Caki2 (cell line): ENCODE data around the gene MAX. TPM values are rescaled to one million over a fixed set of nuclear protein-coding genes. Genes with fewer than 3 reads are reported as not detected.

Experiments used
- DNase-seq: peaks from one replicate; pipeline ENCODE4 v3.0.0-alpha.2; 2015; ENCODE audit warnings: low read depth
- in situ Hi-C: cut with HindIII; loops from 2 replicates; pipeline ENCODE4 v1.10.0; 2016; ENCODE audit warnings: low sequenced_read_pairs, low pct_unique_long_range_greater_than_20kb, mixed read lengths
- total RNA-seq: library from RNA; depleted of rRNA; stranded (reverse); fragments of >200 nt; shearing (Covaris generic); gene quantifications from 2 replicates; pipeline ENCODE4 v1.2.3, GENCODE V29; 2014; ENCODE audit warnings: low replicate concordance

Gene MAX
- total RNA-seq, 1 experiment from 2014 or later, result 23.1 TPM

- in situ Hi-C loops, result no loop called here
- DNase-seq, result no peak
Observed at GRCh38 chr14:65079201-65079600, 23.1 kb downstream of the MAX start.

- DNase-seq, result no peak
- in situ Hi-C loops, result no loop called here
Observed at GRCh38 chr14:65077318-65077717, 25.0 kb downstream of the MAX start.

DNA sequence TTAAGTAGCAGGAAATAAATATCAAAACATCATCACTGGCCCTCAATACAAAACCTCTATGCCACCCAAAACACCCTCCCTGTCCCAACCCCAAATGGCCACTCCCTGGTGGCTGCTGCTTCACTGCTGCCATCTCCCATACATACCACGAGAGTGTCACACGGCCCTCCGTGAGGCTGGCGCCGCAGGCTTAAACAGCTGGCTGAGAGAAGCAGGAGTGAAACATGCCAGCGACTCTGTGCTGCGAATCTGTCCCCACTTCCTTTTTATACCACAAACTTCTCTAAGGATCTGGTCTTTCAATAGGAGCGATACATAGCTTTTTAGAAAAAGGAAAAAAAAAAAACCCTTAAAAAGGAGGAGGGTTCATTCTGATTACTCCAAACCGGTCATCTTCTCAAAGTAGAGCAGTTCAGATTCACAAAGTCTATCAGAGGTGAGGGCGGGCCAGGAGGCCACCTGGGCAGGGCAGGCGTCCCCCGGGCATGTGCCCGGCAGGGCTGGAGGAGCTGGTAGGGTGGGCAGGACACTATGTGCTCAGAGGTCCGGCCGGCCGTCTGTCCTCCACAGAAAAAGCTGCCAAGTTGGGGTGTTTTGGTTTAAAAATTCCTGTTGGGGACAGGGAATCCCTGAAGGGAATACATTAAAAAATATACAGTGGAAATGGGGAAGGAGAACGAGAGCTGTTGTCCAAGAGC, 26.5 kb downstream of the MAX start:
- in situ Hi-C loops, result no loop called here

DNA sequence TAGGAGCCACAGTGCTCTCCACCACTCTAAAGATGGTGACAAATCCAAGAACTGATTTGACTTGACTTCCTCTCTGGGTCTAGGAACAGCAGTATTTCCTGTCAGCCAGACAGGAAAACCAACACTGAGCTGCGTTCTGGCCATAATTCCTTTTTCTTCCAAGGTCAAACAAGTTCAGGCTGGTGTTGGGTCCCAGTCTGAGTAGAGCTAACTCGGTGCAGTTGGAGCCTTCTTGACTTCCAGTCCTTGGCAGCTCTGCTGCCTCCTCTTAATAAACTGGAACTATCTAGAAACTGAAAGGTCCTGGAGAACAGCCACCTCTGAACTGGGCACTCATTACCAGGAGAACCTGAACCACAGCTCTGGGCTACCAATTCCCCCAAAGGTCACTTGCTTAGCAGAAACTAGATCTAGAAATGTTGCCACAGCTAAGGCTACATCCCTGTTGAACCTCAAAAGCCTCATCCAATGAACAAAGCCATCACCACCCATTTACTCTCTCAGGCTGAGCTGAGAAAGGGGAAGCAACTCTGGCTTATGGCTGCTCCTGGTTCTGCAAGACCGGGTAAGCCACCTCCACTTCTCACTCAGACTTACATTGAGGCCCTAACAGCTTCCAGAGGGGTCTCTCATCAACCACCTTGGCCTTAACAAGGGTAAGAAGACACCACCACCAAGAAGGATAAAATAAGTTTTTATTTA, 27.7 kb downstream of the MAX start:
- in situ Hi-C loops, result no loop called here
- no peak for DNase-seq

More for the DNA sequence above, 26.5 kb downstream of the MAX start:
- no peak for DNase-seq

DNA sequence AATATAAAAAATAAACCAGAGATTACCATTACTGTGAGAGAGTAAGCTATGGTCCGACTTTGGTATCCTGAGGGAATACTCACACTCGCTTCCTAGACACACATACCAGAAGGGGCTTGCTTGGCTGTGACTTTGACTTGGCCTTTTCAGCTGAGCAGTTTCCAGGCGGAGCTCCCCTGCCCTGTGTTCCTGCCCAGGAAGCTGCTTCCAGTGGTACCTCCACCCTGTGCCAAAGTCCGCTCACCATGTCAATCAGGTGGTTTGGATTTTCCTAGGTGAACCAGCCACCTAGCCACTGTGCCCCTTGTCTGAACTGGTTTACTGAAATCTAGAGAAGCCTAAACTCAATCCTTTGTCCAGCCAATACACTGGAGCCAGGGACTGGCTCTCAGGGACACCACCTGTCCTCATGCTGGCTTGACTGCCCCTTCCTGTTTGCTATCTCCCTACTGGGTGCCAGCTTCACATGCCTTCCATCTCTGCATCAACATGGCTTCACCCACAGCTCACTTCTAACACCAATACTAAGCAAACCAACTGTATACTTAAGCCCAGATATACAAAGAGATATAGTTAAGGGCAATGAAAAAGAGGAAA, 28.6 kb downstream of the MAX start:
- no peak for DNase-seq
- in situ Hi-C loops, result no loop called here

- in situ Hi-C loops, result no loop called here
- no peak for DNase-seq
Observed at GRCh38 chr14:65072937-65073336, 29.4 kb downstream of the MAX start.

DNA sequence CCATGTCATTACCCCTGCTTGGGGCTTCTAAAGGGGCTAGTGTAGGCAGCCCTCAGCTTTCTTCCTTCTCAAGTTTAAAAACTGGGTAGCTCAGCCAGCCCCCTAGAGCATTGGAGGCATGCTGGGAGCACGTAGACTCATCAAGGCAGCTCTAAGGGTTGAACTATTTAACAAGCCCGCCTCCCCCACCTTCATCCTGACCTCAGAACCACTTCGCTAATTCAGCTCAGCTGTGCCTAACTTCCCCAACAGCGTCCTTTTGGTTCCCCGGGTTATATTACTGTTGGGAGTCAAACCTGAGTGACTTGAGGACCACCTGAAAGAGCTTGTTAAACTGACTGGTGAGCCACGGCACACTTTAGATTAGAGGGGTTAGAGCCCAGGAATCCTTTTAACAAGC, 30.1 kb downstream of the MAX start:
- DNase-seq, result no peak
- in situ Hi-C loops, result no loop called here

DNA sequence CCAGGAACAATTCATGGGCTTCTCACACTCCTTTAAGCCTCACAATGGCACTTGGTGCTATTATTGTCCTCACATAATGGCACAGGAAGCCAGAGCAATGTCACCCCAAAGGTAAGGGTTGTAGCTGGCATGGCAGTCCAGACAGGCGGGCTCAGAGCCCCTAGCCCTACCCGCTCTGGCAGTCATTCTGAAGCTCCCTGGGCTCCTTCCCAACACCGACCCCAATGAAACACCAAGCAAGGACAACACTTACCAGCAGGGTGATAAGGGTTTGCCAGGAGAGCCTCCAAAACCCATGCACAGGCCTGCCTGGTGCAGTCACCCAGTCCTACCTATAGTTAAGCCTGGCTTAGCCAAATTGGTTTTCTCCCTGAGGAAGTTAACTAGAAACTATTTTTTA, 30.8 kb downstream of the MAX start:
- in situ Hi-C loops, result no loop called here
- DNase-seq, result no peak

- DNase-seq, result no peak
- in situ Hi-C loops, result no loop called here
Observed at GRCh38 chr14:65070471-65070976, 31.8 kb downstream of the MAX start.

- DNase-seq, result no peak
- in situ Hi-C loops, result no loop called here
Observed at GRCh38 chr14:65069874-65070413, 32.4 kb downstream of the MAX start.

- in situ Hi-C loops, result no loop called here
- no peak for DNase-seq
Observed at GRCh38 chr14:65065719-65066118, 36.6 kb downstream of the MAX start.

- DNase-seq, result no peak
- in situ Hi-C loops, result no loop called here
Observed at GRCh38 chr14:65062096-65063075, 39.9 kb downstream of the MAX start.

- DNase-seq, result no peak
- in situ Hi-C loops, result no loop called here
Observed at GRCh38 chr14:65057695-65058094, 44.6 kb downstream of the MAX start.

DNA sequence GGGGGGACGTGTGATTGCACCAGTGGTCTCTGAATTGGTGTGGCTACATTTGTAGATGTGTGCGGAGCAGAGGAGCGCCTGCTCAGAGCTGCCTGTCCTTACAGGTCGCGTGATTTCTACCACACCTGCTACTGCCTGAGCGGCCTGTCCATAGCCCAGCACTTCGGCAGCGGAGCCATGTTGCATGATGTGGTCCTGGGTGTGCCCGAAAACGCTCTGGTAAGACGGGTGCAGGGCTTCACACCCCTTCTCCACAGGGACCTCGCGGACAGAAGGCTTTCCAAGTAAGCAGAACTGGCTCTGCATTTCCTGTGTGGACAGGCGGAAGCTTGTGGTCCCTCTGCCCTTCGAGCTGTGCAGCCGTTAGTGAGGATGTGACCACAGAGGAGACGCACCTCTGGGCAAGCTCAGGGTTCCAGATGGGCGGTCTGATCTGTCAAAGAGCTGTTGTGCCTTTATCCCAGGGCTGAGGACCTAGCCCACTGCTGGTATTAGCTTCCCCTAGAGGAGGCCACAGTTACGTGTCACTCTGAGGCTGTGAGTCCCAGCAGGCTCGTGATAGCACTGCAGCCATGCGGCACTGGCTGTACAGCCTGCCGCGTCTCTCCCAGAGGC, 47.7 kb downstream of the MAX start:
- in situ Hi-C loops, result no loop called here
- DNase-seq, result no peak

DNA sequence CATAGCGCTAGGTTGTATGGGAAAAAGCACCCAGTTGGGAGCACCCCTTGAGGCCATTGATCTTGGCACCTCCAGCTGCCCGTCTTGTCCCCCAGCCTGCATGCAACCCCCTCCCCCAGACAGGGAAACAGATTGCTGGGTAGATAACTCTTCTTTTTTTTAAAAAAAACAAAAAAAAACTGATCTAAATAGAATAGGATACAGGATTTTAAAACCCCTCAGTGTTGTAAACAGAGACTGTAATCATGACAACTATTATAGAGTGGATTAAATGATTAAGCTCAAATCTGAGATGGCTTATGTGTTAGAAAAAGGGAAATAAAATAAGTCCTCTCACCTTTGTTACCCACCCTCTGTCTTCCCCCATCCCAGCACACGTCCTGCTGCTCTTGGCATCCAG, 48.9 kb downstream of the MAX start:
- no peak for DNase-seq
- in situ Hi-C loops, result no loop called here

DNA sequence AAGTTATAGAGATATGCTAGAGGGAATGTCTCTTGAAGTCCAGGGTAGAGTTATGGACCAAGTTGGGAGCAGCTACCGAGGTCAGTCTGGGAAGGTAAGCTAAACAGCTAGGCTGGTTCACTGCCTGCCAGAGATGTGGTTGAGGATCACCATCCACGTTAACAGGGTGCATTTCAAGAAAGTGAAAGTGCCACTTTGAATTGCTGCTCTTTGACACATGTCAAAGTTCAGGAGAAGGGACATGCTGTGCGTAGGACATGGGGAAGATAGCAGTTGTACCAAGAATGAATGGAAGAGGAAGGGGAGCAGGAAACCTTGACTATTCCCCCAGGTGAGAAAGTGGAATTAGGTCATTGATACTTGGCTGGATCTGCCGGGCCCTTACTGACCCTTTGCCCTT, 49.5 kb downstream of the MAX start:
- no peak for DNase-seq
- in situ Hi-C loops, result no loop called here

GRCh38 chr14:65045709-65046108, 56.6 kb downstream of the MAX start:
- in situ Hi-C loops, result no loop called here
- no peak for DNase-seq

DNA sequence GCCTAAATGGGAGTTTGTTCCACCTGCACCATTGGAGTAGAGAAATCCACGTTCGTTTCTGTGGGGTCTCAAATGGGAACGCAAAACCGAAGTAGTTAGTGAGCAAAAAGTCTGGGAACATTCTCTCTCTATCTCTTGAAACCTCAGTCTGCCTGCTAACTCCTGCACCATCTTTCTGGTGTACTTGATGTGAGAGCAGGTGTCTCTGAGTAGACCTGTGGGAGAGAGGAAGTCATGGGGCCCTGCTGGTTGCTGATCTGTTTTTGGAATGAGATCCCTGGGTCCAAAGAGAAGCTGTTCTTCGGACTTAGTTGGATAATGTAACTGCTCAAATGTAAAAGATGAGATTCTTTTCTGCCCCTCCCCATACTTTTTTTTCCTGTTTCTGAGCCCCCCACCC, 57.3 kb downstream of the MAX start:
- in situ Hi-C loops, result no loop called here
- no peak for DNase-seq
